GM18951 (cell line): ENCODE measurements around the gene ZNF566.

Experiments used
- POLR2A ChIP-seq: IDR thresholded peaks from 4 replicates; pipeline ENCODE4 v1.6.1; 2011; ENCODE audit warnings: mild to moderate bottlenecking; ENCODE audit not compliant: insufficient read length, insufficient read depth; ENCODE audit errors: extremely low read depth
- in situ Hi-C: fragments of 300-500 bp; cut with MboI; formaldehyde crosslinking; loops from one replicate; pipeline ENCODE4 v1.12.0; 2022; ENCODE audit warnings: low sequenced_read_pairs, mixed read lengths, inconsistent platforms; ENCODE audit not compliant: unreplicated experiment

The ZNF566 gene

DNA sequence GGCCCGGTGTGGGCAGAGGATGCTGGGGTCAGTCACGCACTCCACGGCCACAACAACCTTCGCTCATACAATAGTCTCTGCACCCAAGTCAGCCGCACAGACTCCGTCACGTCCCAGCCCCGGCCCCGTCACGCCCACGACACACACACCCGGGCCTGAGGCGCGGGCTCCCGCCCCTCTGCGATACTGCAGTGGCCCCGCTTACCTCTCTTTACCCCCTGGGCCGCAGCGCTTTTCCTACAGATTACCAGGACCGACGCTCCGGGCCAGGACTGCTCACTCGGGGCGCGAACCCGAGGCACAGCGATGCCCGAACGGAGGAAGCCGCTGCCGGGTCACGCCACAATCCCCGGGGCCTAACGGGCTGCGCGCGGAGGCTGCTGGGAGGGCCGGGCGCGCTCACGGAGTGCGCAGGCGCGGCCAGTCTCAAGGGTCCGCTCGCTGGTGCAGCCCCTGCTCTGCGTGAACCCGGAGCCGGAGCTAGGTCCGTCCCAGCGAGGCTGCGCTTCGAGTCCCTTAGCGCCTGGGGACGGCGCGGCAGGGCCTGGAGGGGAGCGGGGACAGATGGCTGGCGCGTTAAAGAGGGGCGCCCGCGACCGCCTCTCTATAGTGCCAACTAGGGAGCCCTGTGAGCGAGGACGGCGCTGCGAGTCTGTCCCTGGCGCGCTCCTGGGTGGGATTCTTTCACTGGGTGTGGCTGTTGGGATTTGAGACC is 70.9 kb downstream of the ZNF566 start, which contains the start of gene ZFP82:
ZFP82 (minus strand) TSS at position 358 of the 715 bp plus-strand sequence. CDS start 8,855 bp downstream, outside the sequence.
- in situ Hi-C loops: no loop called here
- peak; percentile 80 for TF ChIP-seq POLR2A

DNA sequence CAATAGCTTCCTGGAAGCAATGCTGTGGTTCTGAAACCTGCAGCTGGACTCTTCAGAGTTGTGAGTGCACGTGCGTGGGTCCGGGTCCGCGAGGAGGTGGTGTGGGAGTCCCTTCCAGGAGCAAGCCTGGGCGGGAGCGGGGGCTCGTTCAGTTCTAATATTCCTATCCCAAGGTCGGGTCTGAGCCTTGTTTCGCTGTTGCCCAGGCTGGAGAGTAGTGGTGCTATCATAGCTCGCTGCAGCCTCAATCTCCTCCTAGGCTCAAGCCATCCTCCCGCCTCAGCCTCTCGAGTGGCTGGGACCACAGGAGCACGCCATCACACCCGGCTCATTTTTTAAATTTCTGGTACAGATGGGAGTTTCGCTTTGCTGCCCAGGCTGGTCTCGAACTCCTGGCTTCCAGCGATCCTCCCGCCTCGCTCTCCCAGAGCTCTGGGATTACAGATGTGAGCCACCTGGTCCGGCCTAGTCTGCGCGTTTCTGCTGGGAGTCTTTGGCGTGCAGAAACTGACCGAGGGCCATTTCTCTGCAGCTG is 71.5 kb downstream of the ZNF566 start:
- in situ Hi-C loops: no loop called here
- no peak for TF ChIP-seq POLR2A

DNA sequence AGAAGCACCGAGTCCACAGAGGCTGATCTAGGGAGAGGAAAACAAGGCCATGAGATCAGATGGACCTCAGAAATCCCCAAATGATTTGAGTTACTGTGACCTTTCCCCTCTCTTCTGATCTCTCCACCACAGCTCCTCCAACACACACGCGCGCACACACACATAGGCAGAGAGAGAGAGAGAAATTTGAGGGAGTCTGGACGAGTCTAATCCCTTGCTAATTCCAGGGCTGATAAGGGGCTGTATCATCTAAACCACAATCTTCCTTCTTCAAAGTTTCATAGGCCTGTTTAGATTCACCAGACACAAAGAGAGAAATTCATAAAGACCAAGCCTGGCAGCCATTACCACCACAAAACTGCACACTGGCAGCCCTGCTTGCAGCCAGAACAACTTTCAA is 79.5 kb downstream of the ZNF566 start:
- no peak for TF ChIP-seq POLR2A
- in situ Hi-C loops: no loop called here

DNA sequence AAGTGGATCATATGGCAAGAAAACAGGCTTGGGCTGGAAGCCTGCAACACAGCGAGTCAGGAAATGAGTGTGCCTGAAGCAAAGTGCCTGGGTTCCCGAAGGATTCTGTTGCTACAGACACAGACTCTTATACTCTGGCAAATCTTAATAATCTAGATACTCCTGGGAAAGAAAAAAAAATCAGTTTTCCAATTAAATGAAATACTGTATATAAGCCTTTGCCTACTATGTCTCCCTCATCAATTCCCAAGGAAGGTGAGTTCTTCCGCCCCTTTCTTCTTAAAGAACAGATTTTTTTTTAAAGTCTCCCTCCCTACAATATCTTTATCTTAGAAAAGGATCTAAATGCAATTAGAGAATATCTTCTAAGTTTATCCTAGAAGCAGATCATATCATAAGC is 81.3 kb downstream of the ZNF566 start:
- no peak for TF ChIP-seq POLR2A
- in situ Hi-C loops: no loop called here

DNA sequence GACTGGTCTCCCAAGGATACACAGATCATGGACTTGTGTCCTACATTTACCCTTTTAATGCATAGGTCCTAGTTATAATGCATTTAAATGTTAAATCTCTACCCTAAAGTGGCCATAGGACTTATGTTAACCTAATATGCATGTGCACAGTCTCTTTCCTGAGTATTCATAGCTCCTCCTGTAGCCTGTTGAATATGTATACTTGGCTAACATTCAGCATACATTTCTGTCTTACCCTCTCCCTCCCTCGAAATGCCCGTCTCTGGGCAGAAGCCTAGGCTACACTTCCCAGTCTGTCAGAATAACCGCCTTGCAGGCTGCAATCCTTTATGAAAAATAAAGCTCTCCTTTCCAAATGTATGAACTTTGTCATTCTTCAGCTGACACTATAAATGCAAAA is 84.9 kb downstream of the ZNF566 start:
- TF ChIP-seq POLR2A: no peak
- in situ Hi-C loops: no loop called here

DNA sequence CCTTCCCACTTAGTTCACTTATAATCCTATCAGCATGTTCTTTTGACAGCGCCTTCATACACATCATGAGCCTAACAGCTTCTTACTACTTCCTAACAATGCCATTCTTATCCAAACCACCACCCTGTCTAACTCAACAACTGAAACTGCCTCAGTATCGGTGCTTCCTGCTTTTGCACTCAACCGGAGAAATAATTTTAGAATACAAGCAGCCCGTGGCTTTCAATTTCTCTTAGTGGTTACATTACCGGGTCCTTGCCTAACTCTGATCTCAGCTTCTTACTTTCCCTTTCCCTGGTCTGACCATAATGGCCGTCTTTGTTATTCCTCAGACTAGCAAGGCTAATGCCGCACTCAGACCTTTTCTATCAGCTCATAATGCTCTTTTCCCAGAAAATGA is 87.9 kb downstream of the ZNF566 start:
- in situ Hi-C loops: no loop called here
- TF ChIP-seq POLR2A: no peak

DNA sequence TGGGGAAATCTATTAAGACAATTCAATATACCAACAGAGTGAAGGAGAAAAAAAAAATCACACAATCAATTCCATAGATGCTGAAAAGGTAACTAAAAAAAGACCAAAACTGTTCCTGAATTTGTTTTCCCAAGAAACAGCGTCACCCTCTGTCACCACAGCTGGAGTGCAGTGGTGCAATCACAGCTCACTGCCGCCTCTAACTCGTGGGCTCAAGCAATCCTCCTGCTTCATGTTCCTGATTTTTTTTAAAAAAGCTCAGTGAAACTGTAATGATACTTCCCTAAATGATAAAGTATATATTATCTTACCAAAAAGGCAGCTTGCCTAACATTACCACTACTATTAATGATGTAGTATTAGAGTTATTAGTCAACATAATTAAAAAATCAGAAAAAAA is 90.8 kb downstream of the ZNF566 start:
- no peak for TF ChIP-seq POLR2A
- in situ Hi-C loops: no loop called here
